GM19043 (cell line): Measurements from ENCODE around the gene SLC6A18.

ENCODE experiments used
- ATAC-seq: cut with Tn5 transposase; IDR thresholded peaks from one replicate; pipeline ENCODE4 v1.9.1; 2021; ENCODE audit warnings: low read depth; ENCODE audit not compliant: unreplicated experiment

Gene SLC6A18

GRCh38 chr5:1186351-1187233 is 38.6 kb upstream of the SLC6A18 start:
- ATAC-seq = no peak

- no peak for ATAC-seq
Observed at GRCh38 chr5:1187234-1187949, 37.8 kb upstream of the SLC6A18 start.

- ATAC-seq = no peak
Observed at GRCh38 chr5:1187950-1188334, 37.2 kb upstream of the SLC6A18 start.

GRCh38 chr5:1188464-1188863 is 36.7 kb upstream of the SLC6A18 start:
- no peak for ATAC-seq

- no peak for ATAC-seq
Observed at GRCh38 chr5:1189269-1189668, 35.9 kb upstream of the SLC6A18 start.

GRCh38 chr5:1190278-1190677 is 34.9 kb upstream of the SLC6A18 start:
- ATAC-seq = no peak

GRCh38 chr5:1190837-1191239 is 34.3 kb upstream of the SLC6A18 start:
- no peak for ATAC-seq

GRCh38 chr5:1192971-1193590 is 32.1 kb upstream of the SLC6A18 start:
- ATAC-seq = no peak

- ATAC-seq = no peak
Observed at GRCh38 chr5:1193591-1193985, 31.6 kb upstream of the SLC6A18 start.

- no peak for ATAC-seq
Observed at GRCh38 chr5:1194378-1194777, 30.8 kb upstream of the SLC6A18 start.

- no peak for ATAC-seq
Observed at GRCh38 chr5:1195439-1195838, 29.7 kb upstream of the SLC6A18 start.

- ATAC-seq = no peak
Observed at GRCh38 chr5:1195916-1196315, 29.3 kb upstream of the SLC6A18 start.

GRCh38 chr5:1196562-1196961 is 28.6 kb upstream of the SLC6A18 start:
- no peak for ATAC-seq

GRCh38 chr5:1197876-1198666 is 27.1 kb upstream of the SLC6A18 start:
- no peak for ATAC-seq

GRCh38 chr5:1199340-1199648 is 25.9 kb upstream of the SLC6A18 start:
- ATAC-seq = no peak

- no peak for ATAC-seq
Observed at GRCh38 chr5:1199649-1200494, 25.3 kb upstream of the SLC6A18 start.

GRCh38 chr5:1200495-1201326 is 24.5 kb upstream of the SLC6A18 start:
- no peak for ATAC-seq

- ATAC-seq = no peak
Observed at GRCh38 chr5:1201327-1202025, 23.7 kb upstream of the SLC6A18 start, which contains the start of gene SLC6A19. Gene SLC6A19, plus strand, starts transcription at chr5:1201595. Its CDS starts 56 bp downstream, at chr5:1201651.
